ENCODE measurements around the gene CKMT2.

GRCh38 chr5:81214848-81215247 lies 18.3 kb upstream of the CKMT2 start:
- TF ChIP-seq, protein P1, sequence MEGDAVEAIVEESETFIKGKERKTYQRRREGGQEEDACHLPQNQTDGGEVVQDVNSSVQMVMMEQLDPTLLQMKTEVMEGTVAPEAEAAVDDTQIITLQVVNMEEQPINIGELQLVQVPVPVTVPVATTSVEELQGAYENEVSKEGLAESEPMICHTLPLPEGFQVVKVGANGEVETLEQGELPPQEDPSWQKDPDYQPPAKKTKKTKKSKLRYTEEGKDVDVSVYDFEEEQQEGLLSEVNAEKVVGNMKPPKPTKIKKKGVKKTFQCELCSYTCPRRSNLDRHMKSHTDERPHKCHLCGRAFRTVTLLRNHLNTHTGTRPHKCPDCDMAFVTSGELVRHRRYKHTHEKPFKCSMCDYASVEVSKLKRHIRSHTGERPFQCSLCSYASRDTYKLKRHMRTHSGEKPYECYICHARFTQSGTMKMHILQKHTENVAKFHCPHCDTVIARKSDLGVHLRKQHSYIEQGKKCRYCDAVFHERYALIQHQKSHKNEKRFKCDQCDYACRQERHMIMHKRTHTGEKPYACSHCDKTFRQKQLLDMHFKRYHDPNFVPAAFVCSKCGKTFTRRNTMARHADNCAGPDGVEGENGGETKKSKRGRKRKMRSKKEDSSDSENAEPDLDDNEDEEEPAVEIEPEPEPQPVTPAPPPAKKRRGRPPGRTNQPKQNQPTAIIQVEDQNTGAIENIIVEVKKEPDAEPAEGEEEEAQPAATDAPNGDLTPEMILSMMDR (IDR thresholded peaks at IDR 0.05; ENCODE audit: extremely low read depth in 1 of 2, insufficient read depth in 1 of 2, low read depth in 1 of 2, low read length in 2 of 2): no peak
- TF ChIP-seq MYC (IDR thresholded peaks at IDR 0.05; ENCODE audit: low read depth, low read length) (no peak), POLR2AphosphoS5 (IDR thresholded peaks at IDR 0.05; ENCODE audit: insufficient read depth, low read depth, low read length) (no peak), EZH2 (IDR thresholded peaks at IDR 0.05; ENCODE audit: borderline replicate concordance, low read depth, low read length, severe bottlenecking) (no peak), POLR2A (IDR thresholded peaks at IDR 0.05; ENCODE audit: low read depth, low read length) (no peak), JUN (IDR thresholded peaks at IDR 0.05; ENCODE audit: borderline replicate concordance, insufficient read depth, insufficient read length, low read depth) (no peak), MAX (IDR thresholded peaks at IDR 0.05; ENCODE audit: insufficient read depth, insufficient read length) (no peak)
